GM21447 (cell line): ENCODE results near the gene RBP4.

Experiments used
- ATAC-seq: cut with Tn5 transposase; IDR thresholded peaks from one replicate; pipeline ENCODE4 v1.9.1; 2021; ENCODE audit not compliant: unreplicated experiment

RBP4 gene

GRCh38 chr10:93601146-93601773 is at the start of gene RBP4:
RBP4 (minus strand) TSS chr10:93601235; CDS start chr10:93601028, 207 bp downstream.
- ATAC-seq = no peak

- no peak for ATAC-seq
These were observed 38.8 kb upstream of the RBP4 start for GRCh38 chr10:93639791-93640190.

- no peak for ATAC-seq
These were observed 29.9 kb upstream of the RBP4 start for GRCh38 chr10:93630625-93631557.

GRCh38 chr10:93629647-93630305 is 28.7 kb upstream of the RBP4 start:
- ATAC-seq = no peak

GRCh38 chr10:93628858-93629257 is 27.8 kb upstream of the RBP4 start:
- no peak for ATAC-seq

GRCh38 chr10:93622942-93623341 is 21.9 kb upstream of the RBP4 start:
- ATAC-seq = no peak

GRCh38 chr10:93620925-93621324 is 19.9 kb upstream of the RBP4 start:
- ATAC-seq = no peak

- no peak for ATAC-seq
These were observed 14.7 kb upstream of the RBP4 start for GRCh38 chr10:93615576-93616235.

GRCh38 chr10:93614101-93614825 is 13.2 kb upstream of the RBP4 start:
- no peak for ATAC-seq

GRCh38 chr10:93613126-93613525 is 12.1 kb upstream of the RBP4 start:
- ATAC-seq = no peak

GRCh38 chr10:93612311-93612710 is 11.3 kb upstream of the RBP4 start, which contains the start of gene PDE6C:
PDE6C (plus strand) TSS chr10:93612537; CDS start chr10:93612726, 189 bp downstream.
- no peak for ATAC-seq

- ATAC-seq = no peak
These were observed 7.4 kb upstream of the RBP4 start for GRCh38 chr10:93608421-93608820.

GRCh38 chr10:93604146-93604545 is 3.1 kb upstream of the RBP4 start:
- ATAC-seq = no peak

- ATAC-seq = no peak
These were observed 2.0 kb upstream of the RBP4 start for GRCh38 chr10:93603023-93603422.

- no peak for ATAC-seq
These were observed 733 bp upstream of the RBP4 start for GRCh38 chr10:93601774-93602162.

- no peak for ATAC-seq
These were observed 439 bp downstream of the RBP4 start for GRCh38 chr10:93600446-93601145.

- no peak for ATAC-seq
These were observed 1.3 kb downstream of the RBP4 start for GRCh38 chr10:93599778-93600177.

- no peak for ATAC-seq
These were observed 1.7 kb downstream of the RBP4 start for GRCh38 chr10:93599335-93599734.

GRCh38 chr10:93598157-93598556 is 2.9 kb downstream of the RBP4 start:
- ATAC-seq = no peak

GRCh38 chr10:93597075-93597599 is 3.9 kb downstream of the RBP4 start:
- no peak for ATAC-seq
